Keratinocyte (primary cell): ENCODE results near the gene STARD8. TPM values are rescaled to one million over a fixed set of nuclear protein-coding genes. Genes with fewer than 3 reads are reported as not detected.

ENCODE experiments used
- DNase-seq: peaks from one replicate; pipeline ENCODE4 v3.0.0-alpha.2; 2011; ENCODE audit warnings: low read depth, missing footprints, low spot score
- FAIRE-seq: peaks from 2 replicates; lab custom pipeline; 2011; peaks lifted over from hg19 to GRCh38; lab: Jason Lieb, UNC
- H2AFZ ChIP-seq: 2 replicates; pipeline ENCODE4 v1.6.0; 2012; ENCODE audit warnings: low read length, control low read depth, inconsistent platforms; ENCODE audit not compliant: control insufficient read depth
- H3K27ac ChIP-seq: 2 replicates; pipeline ENCODE4 v1.5.1; 2011; ENCODE audit warnings: low read length; ENCODE audit not compliant: control insufficient read depth, insufficient read depth
- H3K27me3 ChIP-seq: 3 replicates; pipeline ENCODE4 v1.6.0; 2011; ENCODE audit warnings: low read length; ENCODE audit not compliant: control insufficient read depth, insufficient read depth; ENCODE audit errors: extremely low read depth
- H3K36me3 ChIP-seq, 2 experiments: 2 replicates in 1 of 2; 3 replicates in 1 of 2; pipeline ENCODE4 v1.5.1; 2011; ENCODE audit warnings: low read length in 2 of 2, mild to moderate bottlenecking in 1 of 2; ENCODE audit not compliant: control insufficient read depth in 2 of 2, insufficient read depth in 2 of 2; ENCODE audit errors: extremely low read depth in 1 of 2
- H3K4me1 ChIP-seq: 3 replicates; pipeline ENCODE4 v1.5.1; 2011; ENCODE audit warnings: low read length; ENCODE audit not compliant: control insufficient read depth, insufficient read depth; ENCODE audit errors: extremely low read depth
- H3K4me2 ChIP-seq: 3 replicates; pipeline ENCODE4 v1.6.0; 2011; ENCODE audit warnings: low read depth, low read length; ENCODE audit not compliant: control insufficient read depth, insufficient read depth; ENCODE audit errors: extremely low read depth
- H3K4me3 ChIP-seq, 3 experiments: fragments of 200-600 bp in 1 of 3; sonication (generic) in 1 of 3; 2 replicates in 2 of 3; 3 replicates in 1 of 3; pipeline ENCODE4 v1.5.1; 2011 to 2016; ENCODE audit warnings: low read length in 3 of 3, mild to moderate bottlenecking in 3 of 3, control low read depth in 2 of 3, inconsistent platforms in 1 of 3, low read depth in 1 of 3, mixed read lengths in 1 of 3, mixed run types in 1 of 3, moderate library complexity in 1 of 3; ENCODE audit not compliant: control insufficient read depth in 2 of 3, insufficient read depth in 2 of 3; ENCODE audit errors: extremely low read depth in 1 of 3
- H3K79me2 ChIP-seq: 2 replicates; pipeline ENCODE4 v1.6.0; 2012; ENCODE audit warnings: low read length; ENCODE audit not compliant: control insufficient read depth, insufficient read depth
- H3K9ac ChIP-seq: 3 replicates; pipeline ENCODE4 v1.6.0; 2011; ENCODE audit warnings: low read length; ENCODE audit not compliant: control insufficient read depth, insufficient read depth; ENCODE audit errors: extremely low read depth
- H3K9me1 ChIP-seq: 3 replicates; pipeline ENCODE4 v1.6.0; 2011; ENCODE audit warnings: low read length; ENCODE audit not compliant: control insufficient read depth, insufficient read depth; ENCODE audit errors: extremely low read depth
- H3K9me3 ChIP-seq: 2 replicates; pipeline ENCODE4 v1.5.1; 2012; ENCODE audit warnings: low read depth, low read length; ENCODE audit not compliant: control insufficient read depth
- H4K20me1 ChIP-seq: 3 replicates; pipeline ENCODE4 v1.6.0; 2011; ENCODE audit warnings: low read length; ENCODE audit not compliant: control insufficient read depth, insufficient read depth; ENCODE audit errors: extremely low read depth
- CTCF ChIP-seq, 3 experiments: IDR thresholded peaks in 1 of 3; conservative IDR thresholded peaks in 1 of 3; optimal IDR thresholded peaks in 1 of 3; 2 replicates in 2 of 3; 3 replicates in 1 of 3; pipeline versions ENCODE3 to v1.5.1; 2011; ENCODE audit warnings: low read length in 3 of 3, mild to moderate bottlenecking in 3 of 3, moderate library complexity in 2 of 3, control low read depth in 1 of 3, inconsistent platforms in 1 of 3; ENCODE audit not compliant: insufficient read depth in 2 of 3; ENCODE audit errors: extremely low read depth in 1 of 3
- EZH2 ChIP-seq: IDR thresholded peaks from one replicate; pipeline ENCODE4 v1.6.1; 2012; ENCODE audit warnings: inconsistent platforms, mild to moderate bottlenecking, low read length, moderate library complexity
- dilution Hi-C: fragments of 300-500 bp; cut with MboI; formaldehyde crosslinking; loops from one replicate; pipeline ENCODE4 v1.7.0; 2020; ENCODE audit warnings: low sequenced_read_pairs; ENCODE audit not compliant: extremely low pct_ligation_motif_present
- polyA minus RNA-seq, 3 experiments: library from RNA; depleted of rRNA, polyadenylated mRNA; stranded (reverse); fragments of >200 nt; gene quantifications; 1 replicate in 1 of 3; 2 replicates in 1 of 3; 3 replicates in 1 of 3; pipeline ENCODE4 v1.2.3, GENCODE V29; 2011
- polyA plus RNA-seq, 5 experiments: library from polyadenylated mRNA; depleted of rRNA in 3 of 5; stranded (reverse) in 3 of 5; stranded (forward) in 1 of 5; unstranded in 1 of 5; fragments of >200 nt; gene quantifications; 1 replicate in 1 of 5; 2 replicates in 3 of 5; 3 replicates in 1 of 5; pipeline versions ENCODE4 v1.2.1 to v1.2.3, GENCODE V29; 2011 to 2012; ENCODE audit warnings: missing spikeins in 2 of 5, low read depth in 1 of 5, low replicate concordance in 1 of 5

STARD8 gene, protein sequence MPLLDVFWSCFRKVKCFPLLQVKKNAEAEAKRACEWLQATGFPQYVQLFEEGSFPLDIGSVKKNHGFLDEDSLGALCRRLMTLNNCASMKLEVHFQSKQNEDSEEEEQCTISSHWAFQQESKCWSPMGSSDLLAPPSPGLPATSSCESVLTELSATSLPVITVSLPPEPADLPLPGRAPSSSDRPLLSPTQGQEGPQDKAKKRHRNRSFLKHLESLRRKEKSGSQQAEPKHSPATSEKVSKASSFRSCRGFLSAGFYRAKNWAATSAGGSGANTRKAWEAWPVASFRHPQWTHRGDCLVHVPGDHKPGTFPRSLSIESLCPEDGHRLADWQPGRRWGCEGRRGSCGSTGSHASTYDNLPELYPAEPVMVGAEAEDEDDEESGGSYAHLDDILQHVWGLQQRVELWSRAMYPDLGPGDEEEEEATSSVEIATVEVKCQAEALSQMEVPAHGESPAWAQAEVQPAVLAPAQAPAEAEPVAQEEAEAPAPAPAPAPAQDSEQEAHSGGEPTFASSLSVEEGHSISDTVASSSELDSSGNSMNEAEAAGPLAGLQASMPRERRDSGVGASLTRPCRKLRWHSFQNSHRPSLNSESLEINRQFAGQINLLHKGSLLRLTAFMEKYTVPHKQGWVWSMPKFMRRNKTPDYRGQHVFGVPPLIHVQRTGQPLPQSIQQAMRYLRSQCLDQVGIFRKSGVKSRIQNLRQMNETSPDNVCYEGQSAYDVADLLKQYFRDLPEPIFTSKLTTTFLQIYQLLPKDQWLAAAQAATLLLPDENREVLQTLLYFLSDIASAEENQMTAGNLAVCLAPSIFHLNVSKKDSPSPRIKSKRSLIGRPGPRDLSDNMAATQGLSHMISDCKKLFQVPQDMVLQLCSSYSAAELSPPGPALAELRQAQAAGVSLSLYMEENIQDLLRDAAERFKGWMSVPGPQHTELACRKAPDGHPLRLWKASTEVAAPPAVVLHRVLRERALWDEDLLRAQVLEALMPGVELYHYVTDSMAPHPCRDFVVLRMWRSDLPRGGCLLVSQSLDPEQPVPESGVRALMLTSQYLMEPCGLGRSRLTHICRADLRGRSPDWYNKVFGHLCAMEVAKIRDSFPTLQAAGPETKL
- polyA plus RNA-seq (0.06 to 0.09 TPM (median 0.07 TPM) in 3 replicates), polyA minus RNA-seq (0.07 to 0.13 TPM (median 0.07 TPM) in 3 replicates)
- 0.29 TPM for polyA plus RNA-seq (2011; ENCODE audit: low read depth)
- 0.01 and 0.02 TPM in 2 replicates for polyA plus RNA-seq (2011; cell fraction: cytosol; rRNA removed)
- polyA plus RNA-seq (2011; cell fraction: nucleus; rRNA removed), result 0.18 and 0.20 TPM in 2 replicates
- 0.03 and 0.04 TPM in 2 replicates for polyA plus RNA-seq (2012; ENCODE audit: low replicate concordance)
- polyA minus RNA-seq (2011; cell fraction: cytosol; rRNA and poly(A)+ RNA removed), result not detected
- 0.11 TPM in 1 of 2 replicates, not detected in the other for polyA minus RNA-seq (2011; cell fraction: nucleus; rRNA and poly(A)+ RNA removed)

GRCh38 chrX:68647156-68647957 is at the start of gene STARD8:
Gene STARD8, plus strand, starts transcription at chrX:68647666. Its CDS starts 217 bp downstream, at chrX:68647883.
- Histone ChIP-seq H3K27ac (no peak within 1 kb of the TSS), H3K4me3 (peak within 1 kb of the TSS in 2 of 3 experiments; percentile 11 to 19), H3K36me3 (no peaks in the 10 kb centered on the region), H3K9me1 (no peaks in the 10 kb centered on the region), H3K9ac (no peak within 1 kb of the TSS), H3K9me3 (no peaks in the 10 kb centered on the region), H3K27me3 (peaks cover 13% of the 10 kb centered on the region), H4K20me1 (no peaks in the 10 kb centered on the region), H3K79me2 (no peaks in the 10 kb centered on the region), H3K4me1 (peaks cover 3% of the 10 kb centered on the region), H2AFZ (no peak within 1 kb of the TSS), H3K4me2 (peak within 1 kb of the TSS; percentile 29)
- FAIRE-seq, result no peak
- DNase-seq, result no peak
- TF ChIP-seq EZH2 (no peak), CTCF (optimal IDR thresholded peaks at IDR 0.05 in 1 of 3, IDR thresholded peaks at IDR 0.05 in 1 of 3, conservative IDR thresholded peaks at IDR 0.05 in 1 of 3; ENCODE audit: extremely low read depth in 1 of 3, insufficient read depth in 2 of 3, low read length in 3 of 3) (no peak)
- dilution Hi-C loops, result no loop called here

DNA sequence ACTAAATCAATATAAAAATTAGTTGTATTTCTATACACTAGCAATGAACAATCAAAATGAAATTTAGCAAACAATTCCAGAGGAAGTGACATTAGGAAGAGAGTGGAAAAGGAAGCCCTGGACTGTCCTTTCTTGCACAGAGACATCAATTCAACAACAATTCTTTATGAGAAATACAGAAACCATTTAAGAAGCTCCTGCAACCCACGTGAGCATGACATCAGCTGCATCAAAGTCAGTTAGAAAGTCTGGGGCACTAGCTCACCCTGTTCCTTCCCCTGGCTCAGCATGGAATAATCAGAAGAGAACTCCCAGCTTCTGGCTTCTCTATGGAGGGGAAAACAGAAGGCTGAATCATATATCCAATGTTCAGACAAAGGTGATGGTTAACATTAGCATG is 48.6 kb upstream of the STARD8 start:
- DNase-seq (no peak), FAIRE-seq (no peak)
- H3K27ac ChIP-seq, result no peak overlapping the region
- no peaks in the 10 kb centered on the region for H4K20me1 ChIP-seq
- no peak overlapping the region for H3K4me3 ChIP-seq
- dilution Hi-C loops, result no loop called here
- H3K4me2 ChIP-seq, result no peak overlapping the region
- no peaks in the 10 kb centered on the region for H3K36me3 ChIP-seq
- TF ChIP-seq CTCF (optimal IDR thresholded peaks at IDR 0.05 in 1 of 3, IDR thresholded peaks at IDR 0.05 in 1 of 3, conservative IDR thresholded peaks at IDR 0.05 in 1 of 3; ENCODE audit: extremely low read depth in 1 of 3, insufficient read depth in 2 of 3, low read length in 3 of 3) (no peak), EZH2 (no peak)
- H3K79me2 ChIP-seq, result no peaks in the 10 kb centered on the region
- H3K27me3 ChIP-seq, result no peaks in the 10 kb centered on the region
- H3K9ac ChIP-seq, result no peak overlapping the region
- peaks cover 3% of the 10 kb centered on the region for H3K9me3 ChIP-seq
- no peak overlapping the region for H2AFZ ChIP-seq
- H3K4me1 ChIP-seq, result no peaks in the 10 kb centered on the region
- no peaks in the 10 kb centered on the region for H3K9me1 ChIP-seq
